Measurements from ENCODE around the gene MTFR2.

MTFR2 gene

GRCh38 chr6:136249811-136250685 lies at the start of gene MTFR2:
Gene MTFR2 (minus strand): TSS chr6:136250311. CDS start chr6:136249099, 1,212 bp downstream.
- peak within 1 kb of the TSS; percentile 51 for H3K27ac ChIP-seq (ENCODE audit: extremely low read depth, low read depth, low read length)
- CTCF ChIA-PET: interaction anchor here (0.5 to 2.9 kb wide), 12 partner anchors 7 to 391 kb away, joined by 3 to 16 read pairs (median 4); no protein-coding TSS in a partner anchor
- peaks cover 12% of the 10 kb centered on the region; the same call in 1 of the 2 replicates for H3K4me1 ChIP-seq (ENCODE audit: control insufficient read depth, insufficient read depth, low read length)
- peak within 1 kb of the TSS; percentile 80 for H3K4me3 ChIP-seq (ENCODE audit: low read depth, low read length)
- H3K36me3 ChIP-seq (ENCODE audit: control insufficient read depth in 2 of 2, insufficient read depth in 1 of 2, low read length in 2 of 2): peaks cover 0 to 7% of the 10 kb centered on the region in 2 experiments; a peak in 2 of 3 replicates
- H3K9me3 ChIP-seq (ENCODE audit: control insufficient read depth, insufficient read depth, low read depth, low read length): no peaks in the 10 kb centered on the region
- POLR2A ChIA-PET: interaction anchor here (0.8 to 7.0 kb wide), 17 partner anchors 9 to 752 kb away, joined by 3 to 80 read pairs (median 4); partner anchors contain the start of genes AHI1, BCLAF1 and MAP7
- no peak for TF ChIP-seq ZFP69B (tag by site-specific recombination; IDR thresholded peaks at IDR 0.05)
- TF ChIP-seq ZNF132 (tag by site-specific recombination; IDR thresholded peaks at IDR 0.05; ENCODE audit: borderline replicate concordance): no peak
- peak; percentile 86 for TF ChIP-seq ZXDB (tag by site-specific recombination; IDR thresholded peaks at IDR 0.05)
- no peak for TF ChIP-seq ZNF473 (tag by site-specific recombination; IDR thresholded peaks at IDR 0.05)
- peak; percentile 100 for TF ChIP-seq ZNF121 (tag by site-specific recombination; IDR thresholded peaks at IDR 0.05)
- TF ChIP-seq ZBTB26 (tag by site-specific recombination; optimal IDR thresholded peaks at IDR 0.05): peak; percentile 86
- no peak for TF ChIP-seq ZNF48 (tag by site-specific recombination; IDR thresholded peaks at IDR 0.05)
- TF ChIP-seq HIC1 (tag by site-specific recombination; IDR thresholded peaks at IDR 0.05): peak; percentile 35; the same call in 1 of the 2 replicates
- peak; percentile 43 for TF ChIP-seq REST (tag by site-specific recombination; IDR thresholded peaks at IDR 0.05)
- TF ChIP-seq ZNF433 (tag by site-specific recombination; IDR thresholded peaks at IDR 0.05; ENCODE audit: low read depth): no peak
- TF ChIP-seq ZNF202 (tag by site-specific recombination; IDR thresholded peaks at IDR 0.05; ENCODE audit: borderline replicate concordance): no peak
- TF ChIP-seq ZFHX2 (tag by site-specific recombination; conservative IDR thresholded peaks at IDR 0.05): peak; percentile 73
- TF ChIP-seq KLF1 (tag by site-specific recombination; IDR thresholded peaks at IDR 0.05): peak; percentile 53; the same call in 1 of the 2 replicates
- peak; percentile 23; the same call in 1 of the 2 replicates for TF ChIP-seq ZNF394 (tag by site-specific recombination; IDR thresholded peaks at IDR 0.05; ENCODE audit: borderline replicate concordance)
- peak; percentile 67 for TF ChIP-seq PRDM10 (tag by site-specific recombination; IDR thresholded peaks at IDR 0.05)
- peak; percentile 27; the same call in 1 of the 2 replicates for TF ChIP-seq PATZ1 (tag by site-specific recombination; IDR thresholded peaks at IDR 0.05)
- peak; percentile 55; the same call in 1 of the 2 replicates for TF ChIP-seq ZNF76 (tag by site-specific recombination; IDR thresholded peaks at IDR 0.05; ENCODE audit: borderline replicate concordance, low read depth)
- TF ChIP-seq GLIS1 (tag by site-specific recombination; IDR thresholded peaks at IDR 0.05): peak; percentile 18; the same call in 1 of the 2 replicates
- no peak for TF ChIP-seq KLF7 (tag by site-specific recombination; IDR thresholded peaks at IDR 0.05; ENCODE audit: borderline replicate concordance)
- TF ChIP-seq ZNF2 (tag by site-specific recombination; IDR thresholded peaks at IDR 0.05): 0 out of 2 replicates have a peak, but pooled peaks have one; percentile 66
- TF ChIP-seq TRIM28 (IDR thresholded peaks at IDR 0.05; ENCODE audit: borderline replicate concordance, low read length): no peak; the same call in 1 of the 2 replicates
